HG03025 (cell line): Measurements from ENCODE around the gene ADARB2.

ENCODE experiments used
- ATAC-seq: cut with Tn5 transposase; IDR thresholded peaks from one replicate; pipeline ENCODE4 v1.9.1; 2021; ENCODE audit warnings: mild to moderate bottlenecking, moderate library complexity; ENCODE audit not compliant: unreplicated experiment, low FRiP score

ADARB2 gene

DNA sequence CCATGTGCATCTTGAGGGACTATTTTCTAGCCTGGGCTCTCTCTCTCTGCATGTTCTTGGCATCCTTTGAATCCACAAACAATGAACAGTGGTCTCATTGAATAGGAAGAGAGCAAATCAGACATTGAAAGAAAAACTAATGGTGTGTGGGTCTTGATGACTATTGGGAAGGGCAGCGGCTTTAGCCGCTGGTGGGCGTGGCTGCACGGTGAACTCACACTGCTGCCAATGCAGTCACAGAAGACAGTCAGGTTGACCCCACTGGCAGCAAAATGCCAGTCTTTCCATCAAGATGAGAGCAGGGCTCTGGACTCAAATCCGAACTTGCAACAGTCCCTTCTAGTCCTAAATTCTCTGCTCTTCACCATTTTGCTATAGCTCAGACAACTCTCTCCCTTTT lies 91.0 kb downstream of the ADARB2 start:
- no peak for ATAC-seq

DNA sequence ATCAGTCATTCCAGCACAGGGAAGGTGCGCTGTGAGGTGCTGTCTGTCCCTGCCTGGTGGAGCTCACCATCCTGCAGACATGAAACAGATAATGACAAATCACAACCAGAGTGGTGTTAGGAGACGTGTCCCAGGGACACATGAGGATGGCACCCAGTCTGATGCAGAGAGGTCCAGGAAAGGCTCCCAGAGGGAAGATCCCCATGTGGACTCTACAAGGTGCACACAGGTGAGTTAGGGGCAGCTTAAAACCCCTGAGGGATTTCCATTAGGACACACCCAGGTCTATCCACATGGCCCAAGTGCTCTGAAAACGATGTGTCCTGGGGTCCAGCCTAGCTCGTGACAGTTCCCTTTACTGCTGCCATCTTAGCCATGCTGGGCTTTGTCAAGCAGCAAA lies 91.4 kb downstream of the ADARB2 start:
- no peak for ATAC-seq

DNA sequence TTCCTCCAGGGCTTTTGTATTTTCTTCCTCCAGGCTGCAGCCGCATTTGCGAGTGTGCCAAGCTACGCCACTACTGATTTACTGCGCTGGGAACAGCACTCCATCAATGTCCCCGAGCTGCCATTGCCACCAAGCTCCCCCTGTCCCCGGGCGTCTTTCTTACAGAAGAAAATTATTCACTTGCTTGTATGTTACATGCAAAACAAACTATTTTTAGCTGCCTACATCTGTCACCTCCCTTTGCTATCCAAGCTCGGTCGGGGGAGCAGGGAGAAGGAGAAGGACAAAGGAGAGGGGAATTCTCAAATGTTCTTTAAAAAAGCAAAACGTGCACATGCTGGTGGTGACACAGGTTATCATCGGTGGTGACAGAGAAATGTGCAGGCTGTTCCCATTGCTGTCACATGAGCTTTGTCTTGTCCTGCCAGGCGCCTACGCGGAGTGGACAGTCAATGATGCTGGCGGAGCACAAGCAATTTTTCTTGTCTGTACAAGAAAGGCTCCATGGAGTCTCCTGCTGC lies 93.1 kb downstream of the ADARB2 start:
- no peak for ATAC-seq

DNA sequence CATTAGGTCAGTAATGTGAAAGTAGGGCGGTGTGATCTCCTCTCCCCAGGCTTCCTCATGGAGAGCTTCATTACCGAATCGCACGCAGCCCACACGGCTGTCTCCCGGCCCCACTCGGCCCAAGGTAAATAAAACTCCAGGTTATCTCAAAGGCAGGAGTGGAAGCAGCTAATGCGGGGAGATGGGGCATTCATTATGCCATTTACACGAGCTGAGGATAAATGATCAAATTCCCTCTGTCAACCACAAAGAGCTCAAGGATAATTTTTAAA lies 93.5 kb downstream of the ADARB2 start:
- ATAC-seq: no peak

DNA sequence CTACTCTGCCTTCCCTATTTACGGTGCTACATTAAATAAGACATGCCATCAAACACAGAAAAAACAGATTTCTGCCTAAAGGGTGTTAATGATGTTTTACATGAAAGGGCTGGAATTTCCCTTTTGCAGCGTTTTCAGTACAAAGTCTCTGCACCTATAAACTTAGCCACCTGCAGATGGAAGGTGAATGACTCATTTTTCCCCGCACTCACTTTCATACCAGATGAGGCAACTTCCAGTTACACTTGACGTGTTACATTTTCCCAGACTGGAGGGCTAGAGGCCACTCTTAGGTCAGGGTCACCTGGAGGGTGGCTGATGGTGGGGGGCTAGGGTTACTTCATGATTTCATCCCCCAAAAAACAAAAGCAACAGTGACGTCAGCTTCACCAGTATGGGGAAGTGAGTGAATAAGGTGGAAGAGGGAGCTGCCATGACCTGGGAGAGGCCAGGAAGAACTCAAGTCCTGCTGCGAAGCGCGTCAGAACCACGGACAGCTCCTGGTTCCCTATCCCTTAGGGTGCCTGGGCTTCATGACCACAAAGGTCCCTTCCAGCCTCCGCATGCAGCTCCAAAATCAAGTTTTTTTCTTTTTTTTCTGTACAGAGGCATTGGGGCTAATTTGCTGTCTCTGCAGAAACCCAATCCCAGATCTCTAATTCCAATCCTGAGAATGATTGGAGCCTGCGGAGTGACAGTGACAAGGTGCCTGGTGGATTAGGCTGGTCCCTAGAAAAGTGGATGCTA lies 94.0 kb downstream of the ADARB2 start:
- no peak for ATAC-seq

DNA sequence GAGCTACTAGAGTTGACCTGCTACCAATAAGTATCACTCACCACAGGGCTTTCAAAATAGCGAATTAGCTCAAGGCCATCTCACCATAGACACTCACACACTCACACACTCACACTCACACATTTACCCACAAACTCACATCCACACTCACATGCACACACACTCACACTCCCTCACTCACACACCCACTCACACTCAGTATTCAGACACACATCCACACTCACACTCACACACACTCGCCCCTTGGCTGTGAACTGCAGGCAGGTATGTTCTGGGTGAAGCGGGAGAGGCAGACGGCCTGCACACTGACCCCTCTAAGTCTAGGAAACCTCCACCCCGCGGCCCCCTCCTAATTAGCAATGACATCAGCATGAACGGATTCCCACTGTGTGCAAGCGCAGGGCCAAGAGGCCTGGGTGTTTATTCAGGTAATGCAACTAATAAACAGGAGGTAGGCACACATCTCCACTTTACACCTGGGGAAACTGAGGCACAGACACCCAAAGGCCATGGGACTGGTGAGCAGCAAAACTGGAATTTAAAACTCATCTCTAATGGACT lies 94.6 kb downstream of the ADARB2 start:
- no peak for ATAC-seq

DNA sequence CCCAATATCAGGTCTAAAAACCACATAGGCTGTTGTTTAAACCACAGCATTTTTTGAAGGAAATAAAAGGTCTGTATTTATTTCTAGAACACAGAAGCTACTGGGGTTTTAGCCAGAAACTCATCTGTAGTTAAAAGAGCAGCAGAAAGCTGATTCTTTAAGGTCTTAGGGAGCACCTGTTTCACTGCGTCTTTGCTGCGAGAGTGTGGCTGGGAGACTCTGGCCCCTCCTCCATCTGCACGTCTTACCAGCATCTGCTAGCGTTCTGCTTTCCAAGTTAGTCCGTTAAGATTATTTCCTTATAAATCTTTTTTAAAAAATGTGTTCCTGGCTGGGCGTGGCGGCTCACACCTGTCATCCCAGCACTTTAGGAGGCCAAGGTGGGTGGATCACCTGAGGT lies 95.9 kb downstream of the ADARB2 start:
- no peak for ATAC-seq

DNA sequence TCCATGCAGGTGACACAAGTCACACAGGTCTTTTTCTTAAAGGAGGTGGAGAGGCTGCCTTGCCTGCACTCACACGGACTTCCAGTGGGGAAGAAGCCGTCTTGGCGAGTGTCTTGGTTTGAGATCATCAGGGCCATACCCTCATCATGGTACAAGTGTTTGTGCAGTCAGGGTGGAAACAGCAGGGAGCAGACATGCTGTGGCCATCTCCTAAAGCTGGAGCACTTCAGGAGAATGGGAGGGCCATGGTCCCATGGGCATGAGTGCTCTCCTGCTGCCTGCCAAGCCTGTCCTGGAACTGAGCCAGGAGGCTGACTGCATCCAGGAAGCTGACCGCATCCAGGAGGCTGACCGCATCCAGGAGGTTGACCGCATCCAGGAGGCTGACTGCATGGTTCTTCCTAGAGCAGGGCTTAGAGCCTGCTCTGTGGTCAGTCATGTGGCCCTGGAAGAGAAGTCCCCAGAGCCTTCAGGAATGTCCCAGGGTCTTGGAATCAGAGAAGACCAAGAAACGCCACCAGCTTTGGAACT lies 98.4 kb downstream of the ADARB2 start:
- no peak for ATAC-seq

DNA sequence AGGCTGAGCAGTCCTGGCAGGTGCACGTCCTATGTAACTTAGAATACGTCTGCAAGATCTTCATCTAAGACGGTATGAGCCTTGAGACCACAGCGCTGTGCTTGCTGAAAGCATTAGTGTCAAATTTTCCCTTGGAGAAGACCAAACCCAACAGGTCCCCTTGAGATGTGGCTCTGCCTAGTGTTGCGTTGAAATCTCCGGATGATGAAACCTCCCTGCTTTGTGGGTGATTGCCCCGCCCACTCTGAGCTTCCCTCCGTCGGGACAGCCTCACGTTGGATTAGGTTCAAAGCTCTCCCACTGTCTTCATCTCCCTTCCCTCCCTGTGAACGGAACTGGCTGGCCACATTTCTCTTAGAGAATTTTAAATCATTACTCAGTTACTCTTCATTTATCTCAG lies 102.0 kb downstream of the ADARB2 start:
- ATAC-seq: no peak

DNA sequence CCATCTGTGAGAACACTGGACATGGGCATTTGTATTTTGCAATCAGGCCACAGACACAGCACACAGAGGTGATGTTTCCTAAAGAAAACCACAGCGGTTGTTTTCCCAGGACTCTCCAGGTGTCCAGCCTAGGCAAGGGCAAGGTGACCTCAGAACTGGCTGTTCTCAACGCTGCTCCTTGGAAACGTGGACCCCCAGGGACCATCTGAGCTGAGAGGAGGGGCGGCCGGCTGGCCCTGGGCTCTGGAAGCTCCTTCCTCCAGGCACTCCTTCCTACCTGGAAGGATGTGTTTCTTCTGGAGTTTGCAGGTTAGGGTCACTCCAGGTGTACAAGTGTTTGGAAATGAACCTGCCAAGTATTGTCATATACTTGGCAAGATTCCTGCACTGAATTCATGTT lies 103.1 kb downstream of the ADARB2 start:
- ATAC-seq: no peak

DNA sequence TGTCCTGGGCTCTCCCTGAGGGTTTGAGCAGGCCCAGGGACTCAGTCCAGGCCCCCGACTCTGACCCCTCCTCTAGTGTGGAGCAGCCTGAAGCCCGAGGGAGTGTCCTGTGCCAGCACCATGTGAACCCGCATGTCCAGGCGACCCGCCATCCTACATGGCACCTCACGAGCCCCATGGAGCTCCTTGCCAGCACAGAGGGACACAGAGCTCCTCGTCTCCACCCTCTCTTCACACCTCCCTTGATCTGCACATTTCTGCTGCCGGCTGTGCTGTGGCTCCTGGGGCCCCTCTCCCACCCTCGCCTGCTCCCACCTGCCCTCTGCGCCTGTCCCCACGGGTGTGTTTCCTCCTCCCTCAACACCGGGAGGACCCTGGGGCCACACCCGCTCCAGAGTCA lies 103.5 kb downstream of the ADARB2 start:
- ATAC-seq: no peak

DNA sequence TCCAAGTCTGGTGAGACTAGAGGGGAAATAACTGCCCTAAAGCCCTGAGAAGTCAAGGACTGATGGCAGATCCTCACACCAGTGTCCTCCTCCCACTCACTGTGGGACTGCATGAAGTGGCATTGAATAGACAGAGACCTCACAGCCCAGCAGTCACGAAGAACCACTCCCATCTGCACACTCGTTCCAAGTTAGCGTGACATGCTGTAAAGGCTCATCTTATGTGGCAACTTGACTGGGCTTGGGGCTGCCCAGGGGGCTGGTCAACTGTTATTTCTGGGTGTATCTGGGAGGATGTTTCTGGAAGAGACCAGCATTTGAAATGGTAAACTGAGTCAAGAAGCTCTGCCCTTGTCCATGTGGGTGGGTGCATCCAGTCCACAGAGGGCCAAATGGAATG lies 104.7 kb downstream of the ADARB2 start:
- no peak for ATAC-seq

DNA sequence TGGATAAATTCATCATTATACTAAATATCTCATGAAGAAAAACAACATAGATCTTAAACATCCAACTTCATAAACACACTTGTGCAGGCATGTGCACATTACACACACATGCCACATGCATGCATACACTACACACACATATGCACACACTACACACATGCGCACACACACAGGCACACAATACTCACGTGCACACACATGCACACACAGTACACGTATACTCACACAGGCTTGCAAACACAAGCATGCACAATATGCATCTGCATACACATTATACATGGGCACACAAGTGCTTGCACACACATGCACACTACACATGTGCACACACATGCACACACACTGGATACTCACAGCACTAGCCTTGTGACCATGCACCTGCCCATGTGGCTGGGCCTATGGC lies 105.2 kb downstream of the ADARB2 start:
- ATAC-seq: no peak

DNA sequence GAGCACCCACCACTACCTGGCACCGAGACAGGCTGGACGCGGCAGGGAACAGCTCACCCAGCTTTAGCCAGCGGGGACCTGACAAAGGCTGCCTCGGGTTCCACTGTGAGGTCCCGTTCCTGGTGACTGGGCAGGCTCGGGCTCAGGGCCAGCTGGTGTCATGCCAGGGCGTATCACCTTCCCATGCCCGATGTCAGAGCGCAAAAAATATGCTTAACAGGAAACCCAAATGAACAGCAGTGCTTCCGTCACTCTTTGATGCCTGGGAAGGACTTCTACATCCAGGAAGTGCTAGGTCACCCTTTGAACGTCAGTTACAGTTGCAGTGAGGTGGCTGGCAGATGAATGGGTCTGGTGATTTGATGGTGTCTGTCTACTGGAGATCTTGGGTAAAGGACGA lies 106.0 kb downstream of the ADARB2 start:
- ATAC-seq: no peak

DNA sequence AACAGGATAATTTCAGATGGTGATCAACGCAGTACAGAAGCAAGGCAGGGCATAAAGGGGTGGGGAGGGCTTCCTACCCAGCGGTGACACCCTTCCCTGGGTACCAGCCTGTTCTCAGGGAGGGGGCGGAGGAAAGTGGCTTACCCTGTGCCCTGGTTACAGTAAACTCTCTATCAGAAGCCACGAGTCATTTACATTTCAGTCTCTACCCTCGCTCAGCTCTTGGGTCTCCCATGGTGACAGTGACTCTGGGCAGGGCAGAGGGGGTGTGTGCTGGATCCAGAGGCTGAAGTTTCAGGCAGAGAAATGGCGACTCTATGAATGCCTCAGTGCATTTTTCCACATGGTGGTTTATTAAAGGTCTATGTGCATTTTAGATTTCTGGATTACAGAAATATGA lies 107.0 kb downstream of the ADARB2 start:
- ATAC-seq: no peak

DNA sequence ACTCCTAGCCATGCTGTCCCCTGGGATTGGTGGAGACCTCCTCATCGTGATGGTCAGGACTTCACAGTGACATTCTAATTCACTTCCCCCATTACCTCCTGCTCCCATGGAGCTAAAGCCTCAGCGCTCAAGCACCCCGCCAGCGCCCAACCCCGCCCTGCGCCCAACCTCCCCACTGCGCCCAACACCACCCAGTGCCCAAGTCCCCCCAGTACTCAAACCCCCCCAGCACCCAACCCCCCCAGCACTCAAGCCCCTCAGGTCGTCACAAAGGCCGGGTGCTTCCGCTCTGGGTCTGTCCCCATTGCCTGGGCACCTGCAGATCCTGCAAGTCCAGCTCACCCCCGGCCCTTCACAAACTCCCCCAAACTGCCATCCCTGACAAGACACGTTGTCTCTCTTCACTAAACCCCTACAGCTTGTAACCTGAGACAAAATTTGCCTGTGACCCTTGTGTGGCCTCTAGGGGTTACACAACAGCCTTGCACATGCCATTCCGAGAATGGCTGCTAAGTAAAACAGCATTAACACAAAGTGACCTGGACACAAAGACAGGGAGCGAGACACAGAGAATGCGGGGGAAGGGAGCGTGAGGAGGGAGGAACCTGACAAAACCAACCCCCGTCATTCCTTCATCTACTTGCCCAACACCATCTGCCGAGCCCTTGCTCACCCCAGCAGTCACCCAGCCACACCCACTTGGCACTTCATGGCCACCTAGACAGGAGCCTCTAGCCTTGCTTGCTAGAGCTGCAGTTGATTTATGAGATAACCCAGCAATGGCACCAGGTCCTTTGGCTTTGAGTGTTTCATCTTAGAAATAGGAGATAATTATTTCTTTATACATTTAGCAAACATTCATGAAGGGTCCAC lies 107.8 kb downstream of the ADARB2 start:
- no peak for ATAC-seq

DNA sequence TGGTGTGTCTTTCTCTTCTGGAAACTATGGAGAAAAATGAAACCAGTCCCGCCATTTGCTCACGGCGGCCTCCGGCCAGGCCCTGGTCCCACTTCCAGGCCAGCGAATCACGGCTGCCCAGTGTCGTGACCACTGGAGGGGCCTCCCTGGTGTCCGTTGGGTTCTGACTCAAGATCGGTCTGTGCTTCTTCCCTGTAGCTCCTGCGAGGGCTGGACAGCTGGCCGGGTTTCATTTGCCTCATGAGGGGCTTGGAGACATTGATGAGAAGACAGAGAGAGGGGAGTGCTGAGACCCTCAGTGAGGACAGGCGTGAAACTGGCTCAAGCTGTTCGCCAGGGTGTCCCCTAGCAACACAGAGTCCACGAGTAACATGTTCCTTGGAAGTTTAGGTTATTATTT lies 108.6 kb downstream of the ADARB2 start:
- ATAC-seq: no peak

DNA sequence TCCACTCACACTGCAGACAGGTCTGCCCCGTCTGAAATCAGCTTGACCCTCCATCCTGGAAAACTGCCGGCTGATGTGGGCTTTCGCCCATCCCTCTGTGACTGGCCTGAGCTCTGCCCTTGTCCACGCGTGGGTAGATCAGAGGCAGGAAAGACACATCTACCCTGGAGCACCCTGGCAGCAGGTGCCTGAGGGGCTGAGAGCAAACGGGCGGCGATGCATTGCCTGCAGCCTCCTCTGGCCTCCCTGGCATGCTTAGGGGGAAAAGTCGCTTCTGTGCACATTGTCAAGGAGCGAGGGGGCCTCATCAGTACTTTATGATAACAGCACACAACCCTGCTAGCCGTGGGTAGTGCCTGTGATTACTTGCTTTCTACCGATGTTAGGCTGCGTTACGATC lies 109.4 kb downstream of the ADARB2 start:
- no peak for ATAC-seq

DNA sequence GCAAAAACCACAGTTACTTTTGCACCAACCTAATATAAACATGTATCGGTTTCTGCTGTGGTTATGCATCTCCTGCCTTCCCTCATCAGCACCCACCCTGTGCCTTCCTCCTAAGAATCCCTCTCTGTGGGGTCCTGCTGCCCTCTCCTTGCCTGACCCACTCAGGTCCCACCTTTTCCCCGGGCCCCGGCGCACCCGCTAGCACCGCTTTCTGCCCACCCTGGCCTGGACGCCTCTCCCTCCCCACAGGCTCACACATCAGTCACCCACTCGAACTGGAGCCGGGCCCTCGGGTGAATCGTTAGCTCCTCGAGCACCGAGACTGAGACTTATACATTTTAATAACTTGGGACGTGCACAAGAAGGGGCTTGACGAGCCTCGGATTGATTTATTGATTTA lies 110.5 kb downstream of the ADARB2 start:
- no peak for ATAC-seq

DNA sequence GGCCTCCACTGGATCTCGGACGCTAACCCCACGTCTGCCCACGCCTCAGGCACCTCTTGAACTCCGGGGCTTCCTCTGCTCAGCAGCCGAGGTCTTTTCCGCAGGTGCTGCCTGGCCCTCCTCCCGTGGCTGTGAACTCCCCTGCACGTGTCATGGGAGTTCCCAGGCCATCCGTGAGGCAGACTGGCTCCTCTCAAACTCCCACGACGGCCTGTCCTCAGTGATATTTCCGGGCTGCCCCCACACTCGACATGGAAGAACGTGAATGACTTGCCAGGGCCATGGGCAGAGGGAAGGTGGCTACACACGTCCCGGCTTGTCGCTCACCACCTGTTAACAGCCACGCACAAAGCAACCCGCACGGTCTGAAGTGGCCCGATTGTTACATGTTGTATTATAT lies 110.9 kb downstream of the ADARB2 start:
- no peak for ATAC-seq

DNA sequence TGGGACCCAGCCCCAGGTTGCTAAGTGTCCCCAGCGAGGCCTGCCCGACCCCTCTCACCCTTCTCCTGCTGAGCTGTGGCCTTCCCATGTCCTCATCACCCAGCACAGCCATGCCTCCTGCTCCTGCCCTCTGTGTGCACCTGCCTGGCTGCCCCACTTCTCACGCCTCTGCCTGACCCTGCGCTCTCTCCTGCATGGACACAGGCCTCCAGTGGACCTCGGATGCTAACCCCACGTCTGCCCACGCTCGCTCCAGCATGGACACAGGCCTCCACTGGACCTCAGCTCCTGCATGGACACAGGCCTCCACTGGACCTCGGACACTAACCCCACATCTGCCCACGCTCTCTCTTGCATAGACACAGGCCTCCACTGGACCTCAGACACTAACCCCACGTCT lies 111.6 kb downstream of the ADARB2 start:
- ATAC-seq: no peak
